Hepatocyte (in vitro differentiated cells): Measurements from ENCODE around the gene SORL1. TPM values are rescaled to one million over a fixed set of nuclear protein-coding genes. Genes with fewer than 3 reads are reported as not detected.

Experiments
- DNase-seq: peaks from one replicate; pipeline ENCODE4 v3.0.0-alpha.2; 2016; ENCODE audit warnings: low spot score
- H2AFZ ChIP-seq: fragments of 200-600 bp; sonication (generic); 2 replicates; pipeline ENCODE4 v1.6.0; 2016; ENCODE audit warnings: antibody characterized with exemption, mild to moderate bottlenecking
- H3K27ac ChIP-seq: fragments of 200-600 bp; sonication (generic); 2 replicates; pipeline ENCODE4 v1.5.1; 2016; ENCODE audit warnings: mild to moderate bottlenecking
- H3K27me3 ChIP-seq: fragments of 200-600 bp; sonication (generic); 2 replicates; pipeline ENCODE4 v1.6.1; 2016
- H3K36me3 ChIP-seq: fragments of 200-600 bp; sonication (generic); replicated peaks from 2 replicates; pipeline ENCODE4 v1.5.1; 2016; ENCODE audit warnings: low read depth; ENCODE audit not compliant: insufficient read depth
- H3K4me1 ChIP-seq: fragments of 200-600 bp; sonication (generic); 2 replicates; pipeline ENCODE4 v1.5.1; 2016; ENCODE audit warnings: mild to moderate bottlenecking, moderate library complexity; ENCODE audit not compliant: insufficient read depth
- H3K4me2 ChIP-seq: fragments of 200-600 bp; sonication (generic); 2 replicates; pipeline ENCODE4 v1.6.0; 2016
- H3K4me3 ChIP-seq: fragments of 200-600 bp; sonication (generic); 2 replicates; pipeline ENCODE4 v1.5.1; 2016; ENCODE audit warnings: mild to moderate bottlenecking
- H3K79me2 ChIP-seq: fragments of 200-600 bp; sonication (generic); 2 replicates; pipeline ENCODE4 v1.6.0; 2017; ENCODE audit warnings: mild to moderate bottlenecking
- H3K9me2 ChIP-seq: fragments of 200-600 bp; sonication (generic); replicated peaks from 2 replicates; pipeline ENCODE4 v1.6.0; 2017; ENCODE audit warnings: mild to moderate bottlenecking; ENCODE audit not compliant: insufficient read depth
- H3K9me3 ChIP-seq: fragments of 200-600 bp; sonication (generic); 2 replicates; pipeline ENCODE4 v1.5.1; 2016; ENCODE audit warnings: low read depth, mild to moderate bottlenecking
- H4K20me1 ChIP-seq: fragments of 200-600 bp; sonication (generic); 2 replicates; pipeline ENCODE4 v1.6.0; 2016; ENCODE audit warnings: mild to moderate bottlenecking; ENCODE audit not compliant: insufficient read depth, poor library complexity, severe bottlenecking
- CTCF ChIP-seq: fragments of 200-600 bp; sonication (generic); IDR thresholded peaks from 2 replicates; pipeline ENCODE4 v1.5.1; 2016; ENCODE audit warnings: antibody characterized with exemption, mild to moderate bottlenecking; ENCODE audit not compliant: poor library complexity
- EZH2 ChIP-seq: fragments of 200-600 bp; sonication (generic); IDR thresholded peaks from 2 replicates; pipeline ENCODE4 v1.6.1; 2016; ENCODE audit warnings: antibody characterized with exemption, mild to moderate bottlenecking, borderline replicate concordance
- EZH2phosphoT487 ChIP-seq: fragments of 200-600 bp; sonication (generic); IDR thresholded peaks from one replicate; pipeline ENCODE4 v1.6.1; 2018; ENCODE audit warnings: antibody characterized with exemption, mild to moderate bottlenecking, low read depth, moderate library complexity; ENCODE audit not compliant: unreplicated experiment, severe bottlenecking
- WGBS: methylation state at CpG from one replicate; pipeline ENCODE4 v1.1.6; 2016; ENCODE audit warnings: low lambda C conversion rate; ENCODE audit errors: missing lambda C conversion rate; 5-methylcytosine and 5-hydroxymethylcytosine counted together
- polyA plus RNA-seq: library from polyadenylated mRNA; unstranded; fragments of >200 nt; fragmentation: Nextera tagmentation; extraction: Ambion mirVana; gene quantifications from 2 replicates; pipeline ENCODE4 v1.2.1, GENCODE V29; 2016
- total RNA-seq: library from RNA; depleted of rRNA; stranded (reverse); fragments of >200 nt; gene quantifications from 2 replicates; pipeline ENCODE4 v1.2.3, GENCODE V29; 2014

Gene SORL1
- total and polyA plus RNA-seq, 2 experiments from 2014 or later: 13.5 to 26.5 TPM

GRCh38 chr11:121415856-121416255 lies 36.3 kb upstream of the SORL1 start:
- Histone ChIP-seq H3K4me1 (peaks cover 6% of the 10 kb centered on the region), H3K27me3 (no peaks in the 10 kb centered on the region), H3K36me3 (no peaks in the 10 kb centered on the region), H2AFZ (no peak overlapping the region), H3K9me3 (no peaks in the 10 kb centered on the region), H3K4me3 (no peak overlapping the region), H3K9me2 (no peaks in the 10 kb centered on the region), H4K20me1 (no peaks in the 10 kb centered on the region), H3K79me2 (no peaks in the 10 kb centered on the region), H3K4me2 (no peak overlapping the region), H3K27ac (no peak overlapping the region)
- TF ChIP-seq CTCF (no peak), EZH2phosphoT487 (no peak), EZH2 (no peak)
- 0% methylated on average over 1 of the region's 1 CpG for WGBS
- DNase-seq: peak; percentile 28

- Histone ChIP-seq H3K79me2 (no peaks in the 10 kb centered on the region), H3K9me3 (no peaks in the 10 kb centered on the region), H3K4me2 (peak overlapping the region; percentile 27), H3K36me3 (no peaks in the 10 kb centered on the region), H3K4me3 (no peak overlapping the region), H3K4me1 (peaks cover 6% of the 10 kb centered on the region), H4K20me1 (no peaks in the 10 kb centered on the region), H3K9me2 (no peaks in the 10 kb centered on the region), H2AFZ (no peak overlapping the region), H3K27me3 (no peaks in the 10 kb centered on the region), H3K27ac (peak overlapping the region; percentile 47)
- peak; percentile 71 for DNase-seq
- TF ChIP-seq EZH2phosphoT487 (no peak), EZH2 (no peak), CTCF (no peak)
- WGBS: 66% methylated on average over 7 of the region's 7 CpGs
These were observed 35.0 kb upstream of the SORL1 start for GRCh38 chr11:121417055-121417551.

- H3K27ac ChIP-seq: peak overlapping the region; percentile 47
- TF ChIP-seq CTCF (no peak), EZH2 (no peak), EZH2phosphoT487 (no peak)
- H2AFZ ChIP-seq: no peak overlapping the region
- H4K20me1 ChIP-seq: no peaks in the 10 kb centered on the region
- H3K36me3 ChIP-seq: no peaks in the 10 kb centered on the region
- H3K4me3 ChIP-seq: no peak overlapping the region
- DNase-seq: no peak
- 60% methylated on average over 2 of the region's 2 CpGs for WGBS
- no peaks in the 10 kb centered on the region for H3K79me2 ChIP-seq
- no peaks in the 10 kb centered on the region for H3K27me3 ChIP-seq
- no peaks in the 10 kb centered on the region for H3K9me3 ChIP-seq
- H3K4me2 ChIP-seq: peak overlapping the region; percentile 27
- H3K9me2 ChIP-seq: no peaks in the 10 kb centered on the region
- H3K4me1 ChIP-seq: peaks cover 6% of the 10 kb centered on the region
These were observed 34.5 kb upstream of the SORL1 start for GRCh38 chr11:121417607-121418006.

- DNase-seq: no peak
- H3K9me2 ChIP-seq: no peaks in the 10 kb centered on the region
- H4K20me1 ChIP-seq: no peaks in the 10 kb centered on the region
- WGBS: 87% methylated on average over 7 of the region's 7 CpGs
- H3K4me1 ChIP-seq: peaks cover 6% of the 10 kb centered on the region
- H3K4me2 ChIP-seq: no peak overlapping the region
- no peaks in the 10 kb centered on the region for H3K79me2 ChIP-seq
- no peak overlapping the region for H2AFZ ChIP-seq
- H3K27me3 ChIP-seq: no peaks in the 10 kb centered on the region
- H3K4me3 ChIP-seq: no peak overlapping the region
- TF ChIP-seq EZH2 (no peak), EZH2phosphoT487 (no peak), CTCF (no peak)
- no peaks in the 10 kb centered on the region for H3K36me3 ChIP-seq
- no peaks in the 10 kb centered on the region for H3K9me3 ChIP-seq
- H3K27ac ChIP-seq: no peak overlapping the region
These were observed 33.4 kb upstream of the SORL1 start for GRCh38 chr11:121418625-121419114.
